Panc1 (cell line): ENCODE measurements around the gene PSTPIP1. TPM values are rescaled to one million over a fixed set of nuclear protein-coding genes. Genes with fewer than 3 reads are reported as not detected.

Experiments used
- ATAC-seq: fragments of 200-7000 bp; cut with Tn5 transposase; 2 replicates; pipeline ENCODE4 v1.9.1; 2020; ENCODE audit warnings: mild to moderate bottlenecking, moderate library complexity
- BruUV-seq: library from RNA; stranded (reverse); fragments of 400-500 nt; replicated peaks from 2 replicates; lab custom pipeline; 2021; lab: Mats Ljungman, UMichigan
- CTCF ChIA-PET: fragments of 300-600 bp; sonication (Branson Sonifier 250); formaldehyde crosslinking; loops from one replicate; lab custom pipeline; 2022; ENCODE audit warnings: antibody characterized with exemption; lab: Charles Lee
- POLR2A ChIA-PET: fragments of 300-600 bp; sonication (Branson Sonifier 250); formaldehyde crosslinking; loops from one replicate; lab custom pipeline; 2022; ENCODE audit warnings: antibody characterized with exemption; lab: Charles Lee
- DNase-seq: peaks from one replicate; pipeline ENCODE4 v3.0.0-alpha.2; 2010; ENCODE audit warnings: low read depth, low spot score
- H3K27ac ChIP-seq: 2 replicates; pipeline ENCODE4 v1.5.1; 2011; ENCODE audit warnings: mild to moderate bottlenecking, low read length, inconsistent platforms
- H3K27me3 ChIP-seq: fragments of 200-500 bp; sonication (Bioruptor generic); 2 replicates; pipeline ENCODE4 v1.6.0; 2014; ENCODE audit warnings: low read length, inconsistent platforms; ENCODE audit not compliant: control insufficient read depth, insufficient read depth
- H3K36me3 ChIP-seq: fragments of 200-500 bp; sonication (Bioruptor generic); 2 replicates; pipeline ENCODE4 v1.5.1; 2014; ENCODE audit warnings: inconsistent platforms, mild to moderate bottlenecking, low read length, moderate library complexity; ENCODE audit not compliant: control insufficient read depth, insufficient read depth
- H3K4me1 ChIP-seq: 2 replicates; pipeline ENCODE4 v1.5.1; 2011; ENCODE audit warnings: inconsistent platforms, mild to moderate bottlenecking, low read length, moderate library complexity; ENCODE audit not compliant: control insufficient read depth, insufficient read depth
- H3K4me3 ChIP-seq, 2 experiments: 2 replicates each; pipeline ENCODE4 v1.5.1; 2011 to 2012; ENCODE audit warnings: low read depth in 2 of 2, low read length in 2 of 2, mild to moderate bottlenecking in 2 of 2, inconsistent platforms in 1 of 2, moderate library complexity in 1 of 2
- H3K9me3 ChIP-seq: fragments of 200-500 bp; sonication (Bioruptor generic); 2 replicates; pipeline ENCODE4 v1.5.1; 2014; ENCODE audit warnings: low read depth, mild to moderate bottlenecking, inconsistent platforms, low read length, moderate library complexity; ENCODE audit not compliant: control insufficient read depth, insufficient read depth
- POLR2AphosphoS5 ChIP-seq: IDR thresholded peaks from 2 replicates; pipeline ENCODE4 v1.6.1; 2012; ENCODE audit warnings: mild to moderate bottlenecking, low read depth, low read length, moderate library complexity
- SIN3A ChIP-seq: IDR thresholded peaks from 2 replicates; pipeline ENCODE4 v1.6.1; 2012; ENCODE audit warnings: low read depth, mild to moderate bottlenecking, low read length, moderate library complexity, borderline replicate concordance; ENCODE audit not compliant: insufficient read depth
- TCF7L2 ChIP-seq: IDR thresholded peaks from 2 replicates; pipeline ENCODE4 v1.6.1; 2011; ENCODE audit warnings: mild to moderate bottlenecking, low read depth, low read length, inconsistent platforms
- in situ Hi-C: cut with HindIII; loops from 2 replicates; pipeline ENCODE4 v1.10.0; 2016; ENCODE audit warnings: low sequenced_read_pairs, low pct_unique_long_range_greater_than_20kb
- intact Hi-C: fragments of 100-400 bp; cut with micrococcal nuclease; formaldehyde crosslinking; loops from one replicate; pipeline ENCODE4 v1.10.0; 2022; ENCODE audit not compliant: unreplicated experiment
- total RNA-seq: library from RNA; stranded (reverse); gene quantifications from one replicate; pipeline ENCODE4 v1.2.1, GENCODE V29; 2021; ENCODE audit not compliant: unreplicated experiment
- TF ChIP-seq, protein P1 (sequence below): fragments of 450-650 bp; IDR thresholded peaks from 2 replicates; pipeline ENCODE4 v1.5.1; 2017; ENCODE audit warnings: mild to moderate bottlenecking
- TF ChIP-seq, protein P2 (sequence below), 2 experiments: IDR thresholded peaks; 2 replicates each; pipeline ENCODE4 v1.6.1; 2011 to 2012; ENCODE audit warnings: low read depth in 2 of 2, control low read depth in 1 of 2, low read length in 1 of 2, mild to moderate bottlenecking in 1 of 2, moderate library complexity in 1 of 2; ENCODE audit not compliant: insufficient read depth in 1 of 2

The PSTPIP1 gene
- total RNA-seq, 1 experiment from 2014 or later, result 0.46 TPM

DNA sequence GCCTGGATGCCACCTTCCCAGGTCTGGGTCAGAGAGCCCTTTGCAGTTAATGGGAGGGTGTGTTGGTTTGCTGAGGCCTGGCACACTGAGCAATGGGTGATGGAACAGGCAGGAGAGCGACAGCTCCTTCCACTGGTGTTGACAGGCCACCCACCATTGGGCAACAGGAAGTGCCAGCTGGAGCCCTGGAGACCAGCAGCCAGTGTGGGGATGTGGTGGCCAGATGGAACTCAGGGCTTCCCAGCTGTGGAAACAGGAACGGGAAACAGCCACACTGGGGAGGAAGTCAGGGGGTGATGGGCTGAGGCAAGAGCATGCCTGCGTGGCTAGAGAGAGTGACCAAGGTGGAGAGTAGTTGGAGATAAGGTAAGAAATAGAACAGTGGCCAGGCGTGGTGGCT, 9.3 kb downstream of the PSTPIP1 start:
- DNase-seq (no peak), ATAC-seq (no peak)
- H3K4me1 ChIP-seq, result no peaks in the 10 kb centered on the region
- H3K27me3 ChIP-seq, result no peaks in the 10 kb centered on the region
- H3K36me3 ChIP-seq, result no peaks in the 10 kb centered on the region
- no peak overlapping the region for H3K4me3 ChIP-seq
- POLR2A ChIA-PET, result no interaction called here
- intact Hi-C loops (no loop called here), in situ Hi-C loops (no loop called here)
- no peaks in the 10 kb centered on the region for H3K9me3 ChIP-seq
- BruUV-seq, result no TSS peak
- H3K27ac ChIP-seq, result no peak overlapping the region
- TF ChIP-seq, protein P1, sequence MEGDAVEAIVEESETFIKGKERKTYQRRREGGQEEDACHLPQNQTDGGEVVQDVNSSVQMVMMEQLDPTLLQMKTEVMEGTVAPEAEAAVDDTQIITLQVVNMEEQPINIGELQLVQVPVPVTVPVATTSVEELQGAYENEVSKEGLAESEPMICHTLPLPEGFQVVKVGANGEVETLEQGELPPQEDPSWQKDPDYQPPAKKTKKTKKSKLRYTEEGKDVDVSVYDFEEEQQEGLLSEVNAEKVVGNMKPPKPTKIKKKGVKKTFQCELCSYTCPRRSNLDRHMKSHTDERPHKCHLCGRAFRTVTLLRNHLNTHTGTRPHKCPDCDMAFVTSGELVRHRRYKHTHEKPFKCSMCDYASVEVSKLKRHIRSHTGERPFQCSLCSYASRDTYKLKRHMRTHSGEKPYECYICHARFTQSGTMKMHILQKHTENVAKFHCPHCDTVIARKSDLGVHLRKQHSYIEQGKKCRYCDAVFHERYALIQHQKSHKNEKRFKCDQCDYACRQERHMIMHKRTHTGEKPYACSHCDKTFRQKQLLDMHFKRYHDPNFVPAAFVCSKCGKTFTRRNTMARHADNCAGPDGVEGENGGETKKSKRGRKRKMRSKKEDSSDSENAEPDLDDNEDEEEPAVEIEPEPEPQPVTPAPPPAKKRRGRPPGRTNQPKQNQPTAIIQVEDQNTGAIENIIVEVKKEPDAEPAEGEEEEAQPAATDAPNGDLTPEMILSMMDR, result no peak
- TF ChIP-seq SIN3A (no peak), TCF7L2 (no peak), POLR2AphosphoS5 (no peak)
- TF ChIP-seq, protein P2, sequence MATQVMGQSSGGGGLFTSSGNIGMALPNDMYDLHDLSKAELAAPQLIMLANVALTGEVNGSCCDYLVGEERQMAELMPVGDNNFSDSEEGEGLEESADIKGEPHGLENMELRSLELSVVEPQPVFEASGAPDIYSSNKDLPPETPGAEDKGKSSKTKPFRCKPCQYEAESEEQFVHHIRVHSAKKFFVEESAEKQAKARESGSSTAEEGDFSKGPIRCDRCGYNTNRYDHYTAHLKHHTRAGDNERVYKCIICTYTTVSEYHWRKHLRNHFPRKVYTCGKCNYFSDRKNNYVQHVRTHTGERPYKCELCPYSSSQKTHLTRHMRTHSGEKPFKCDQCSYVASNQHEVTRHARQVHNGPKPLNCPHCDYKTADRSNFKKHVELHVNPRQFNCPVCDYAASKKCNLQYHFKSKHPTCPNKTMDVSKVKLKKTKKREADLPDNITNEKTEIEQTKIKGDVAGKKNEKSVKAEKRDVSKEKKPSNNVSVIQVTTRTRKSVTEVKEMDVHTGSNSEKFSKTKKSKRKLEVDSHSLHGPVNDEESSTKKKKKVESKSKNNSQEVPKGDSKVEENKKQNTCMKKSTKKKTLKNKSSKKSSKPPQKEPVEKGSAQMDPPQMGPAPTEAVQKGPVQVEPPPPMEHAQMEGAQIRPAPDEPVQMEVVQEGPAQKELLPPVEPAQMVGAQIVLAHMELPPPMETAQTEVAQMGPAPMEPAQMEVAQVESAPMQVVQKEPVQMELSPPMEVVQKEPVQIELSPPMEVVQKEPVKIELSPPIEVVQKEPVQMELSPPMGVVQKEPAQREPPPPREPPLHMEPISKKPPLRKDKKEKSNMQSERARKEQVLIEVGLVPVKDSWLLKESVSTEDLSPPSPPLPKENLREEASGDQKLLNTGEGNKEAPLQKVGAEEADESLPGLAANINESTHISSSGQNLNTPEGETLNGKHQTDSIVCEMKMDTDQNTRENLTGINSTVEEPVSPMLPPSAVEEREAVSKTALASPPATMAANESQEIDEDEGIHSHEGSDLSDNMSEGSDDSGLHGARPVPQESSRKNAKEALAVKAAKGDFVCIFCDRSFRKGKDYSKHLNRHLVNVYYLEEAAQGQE (IDR thresholded peaks at IDR 0.05; ENCODE audit: insufficient read depth in 1 of 2, low read depth in 2 of 2, low read length in 1 of 2), result no peak
- CTCF ChIA-PET, result no interaction called here

DNA sequence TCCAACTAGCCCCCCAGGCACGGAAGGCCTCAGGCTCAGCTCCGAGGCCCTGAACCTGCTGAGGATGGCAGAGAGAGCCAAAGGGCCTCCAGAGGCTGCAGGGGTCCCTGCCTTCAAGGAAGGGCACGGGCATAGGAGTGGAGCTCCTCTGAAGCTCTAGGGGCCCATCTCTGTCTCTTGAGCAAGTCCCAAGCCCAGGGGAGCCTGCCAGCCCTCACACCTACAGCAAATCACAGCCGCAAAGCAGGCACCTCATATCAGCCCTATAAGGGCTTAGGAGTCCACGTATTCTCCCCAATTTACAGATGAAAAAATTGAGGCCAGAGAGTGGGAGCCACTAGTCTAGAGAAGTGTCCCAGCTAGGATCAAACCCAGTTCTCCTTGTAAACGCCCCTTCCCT, 14.2 kb downstream of the PSTPIP1 start:
- H3K9me3 ChIP-seq, result no peaks in the 10 kb centered on the region
- CTCF ChIA-PET, result no interaction called here
- no peak overlapping the region for H3K4me3 ChIP-seq
- H3K27me3 ChIP-seq, result no peaks in the 10 kb centered on the region
- ATAC-seq, result no peak
- H3K4me1 ChIP-seq, result no peaks in the 10 kb centered on the region
- TF ChIP-seq SIN3A (no peak), POLR2AphosphoS5 (no peak), TCF7L2 (no peak)
- TF ChIP-seq, protein P2 (IDR thresholded peaks at IDR 0.05; ENCODE audit: insufficient read depth in 1 of 2, low read depth in 2 of 2, low read length in 1 of 2), result no peak
- TF ChIP-seq, protein P1, result no peak
- no peak for DNase-seq
- POLR2A ChIA-PET, result no interaction called here
- in situ Hi-C loops, result no loop called here
- no peak overlapping the region for H3K27ac ChIP-seq
- intact Hi-C loops, result no loop called here
- no peaks in the 10 kb centered on the region for H3K36me3 ChIP-seq
- no TSS peak for BruUV-seq
